ENCODE measurements around the gene CTDSPL.

DNA sequence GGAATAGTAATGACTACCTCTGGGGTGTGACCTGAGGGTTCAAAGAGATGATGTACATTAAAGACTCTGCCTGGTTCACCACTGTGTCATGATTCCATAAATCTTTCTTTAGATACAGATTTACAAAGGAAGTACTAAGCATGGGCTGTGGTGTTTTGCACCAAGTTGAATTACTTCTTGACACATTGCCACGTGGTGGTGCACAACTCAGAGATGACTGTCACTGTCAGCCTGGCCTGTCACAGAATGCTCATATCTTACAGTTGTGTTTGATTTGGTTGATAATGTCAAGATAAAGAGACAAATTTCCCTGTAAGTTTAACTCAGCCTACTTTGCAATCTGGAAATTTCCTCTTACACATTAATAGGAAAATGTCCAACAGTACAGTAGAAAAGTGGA, 3.2 kb downstream of the CTDSPL start:
- TF ChIP-seq POLR2A (IDR thresholded peaks at IDR 0.05) (no peak), POLR2AphosphoS5 (IDR thresholded peaks at IDR 0.05) (no peak)
- TF ChIP-seq, protein P1, sequence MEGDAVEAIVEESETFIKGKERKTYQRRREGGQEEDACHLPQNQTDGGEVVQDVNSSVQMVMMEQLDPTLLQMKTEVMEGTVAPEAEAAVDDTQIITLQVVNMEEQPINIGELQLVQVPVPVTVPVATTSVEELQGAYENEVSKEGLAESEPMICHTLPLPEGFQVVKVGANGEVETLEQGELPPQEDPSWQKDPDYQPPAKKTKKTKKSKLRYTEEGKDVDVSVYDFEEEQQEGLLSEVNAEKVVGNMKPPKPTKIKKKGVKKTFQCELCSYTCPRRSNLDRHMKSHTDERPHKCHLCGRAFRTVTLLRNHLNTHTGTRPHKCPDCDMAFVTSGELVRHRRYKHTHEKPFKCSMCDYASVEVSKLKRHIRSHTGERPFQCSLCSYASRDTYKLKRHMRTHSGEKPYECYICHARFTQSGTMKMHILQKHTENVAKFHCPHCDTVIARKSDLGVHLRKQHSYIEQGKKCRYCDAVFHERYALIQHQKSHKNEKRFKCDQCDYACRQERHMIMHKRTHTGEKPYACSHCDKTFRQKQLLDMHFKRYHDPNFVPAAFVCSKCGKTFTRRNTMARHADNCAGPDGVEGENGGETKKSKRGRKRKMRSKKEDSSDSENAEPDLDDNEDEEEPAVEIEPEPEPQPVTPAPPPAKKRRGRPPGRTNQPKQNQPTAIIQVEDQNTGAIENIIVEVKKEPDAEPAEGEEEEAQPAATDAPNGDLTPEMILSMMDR (IDR thresholded peaks at IDR 0.05) = no peak

Measured in prostate gland (tissue), 2 donors.